HG03354 (cell line): ENCODE measurements around the gene P3H3.

Source experiments
- ATAC-seq: cut with Tn5 transposase; IDR thresholded peaks from one replicate; pipeline ENCODE4 v1.9.1; 2021; ENCODE audit warnings: mild to moderate bottlenecking; ENCODE audit not compliant: unreplicated experiment, poor library complexity, severe bottlenecking

Gene P3H3, protein sequence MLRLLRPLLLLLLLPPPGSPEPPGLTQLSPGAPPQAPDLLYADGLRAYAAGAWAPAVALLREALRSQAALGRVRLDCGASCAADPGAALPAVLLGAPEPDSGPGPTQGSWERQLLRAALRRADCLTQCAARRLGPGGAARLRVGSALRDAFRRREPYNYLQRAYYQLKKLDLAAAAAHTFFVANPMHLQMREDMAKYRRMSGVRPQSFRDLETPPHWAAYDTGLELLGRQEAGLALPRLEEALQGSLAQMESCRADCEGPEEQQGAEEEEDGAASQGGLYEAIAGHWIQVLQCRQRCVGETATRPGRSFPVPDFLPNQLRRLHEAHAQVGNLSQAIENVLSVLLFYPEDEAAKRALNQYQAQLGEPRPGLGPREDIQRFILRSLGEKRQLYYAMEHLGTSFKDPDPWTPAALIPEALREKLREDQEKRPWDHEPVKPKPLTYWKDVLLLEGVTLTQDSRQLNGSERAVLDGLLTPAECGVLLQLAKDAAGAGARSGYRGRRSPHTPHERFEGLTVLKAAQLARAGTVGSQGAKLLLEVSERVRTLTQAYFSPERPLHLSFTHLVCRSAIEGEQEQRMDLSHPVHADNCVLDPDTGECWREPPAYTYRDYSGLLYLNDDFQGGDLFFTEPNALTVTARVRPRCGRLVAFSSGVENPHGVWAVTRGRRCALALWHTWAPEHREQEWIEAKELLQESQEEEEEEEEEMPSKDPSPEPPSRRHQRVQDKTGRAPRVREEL

DNA sequence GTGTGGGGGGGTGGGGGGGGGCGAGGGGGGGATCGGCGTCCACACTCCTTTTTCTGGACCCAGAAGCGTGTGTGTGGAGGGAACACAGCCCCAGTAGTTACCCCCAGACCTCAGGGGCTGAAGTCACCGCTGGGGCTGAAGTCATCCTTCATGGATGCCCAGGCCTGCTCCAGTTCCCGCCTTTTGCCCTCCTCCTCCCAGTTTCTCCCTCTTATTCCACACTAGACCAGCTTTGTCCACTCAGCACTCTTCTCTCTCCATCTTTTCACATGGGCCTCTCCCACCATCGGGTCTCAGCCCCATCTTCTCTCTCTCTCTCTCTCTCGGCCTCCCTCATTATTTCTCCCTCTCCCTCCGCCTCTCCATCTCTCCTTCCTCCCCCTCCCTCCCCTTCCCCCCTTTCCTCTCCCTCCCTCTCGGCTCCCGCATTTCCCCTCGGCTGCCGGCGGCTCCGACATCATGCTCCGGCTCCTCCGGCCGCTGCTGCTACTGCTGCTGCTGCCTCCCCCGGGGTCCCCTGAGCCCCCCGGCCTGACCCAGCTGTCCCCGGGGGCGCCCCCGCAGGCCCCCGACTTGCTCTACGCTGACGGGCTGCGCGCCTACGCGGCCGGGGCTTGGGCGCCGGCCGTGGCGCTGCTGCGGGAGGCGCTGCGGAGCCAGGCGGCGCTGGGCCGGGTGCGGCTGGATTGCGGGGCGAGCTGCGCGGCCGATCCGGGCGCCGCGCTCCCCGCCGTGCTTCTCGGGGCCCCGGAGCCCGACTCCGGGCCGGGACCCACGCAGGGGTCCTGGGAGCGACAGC, at the start of gene P3H3:
P3H3 (plus strand) TSS at position 426 of the 799 bp plus-strand sequence; CDS start at position 460, 34 bp downstream.
- ATAC-seq, result no peak

DNA sequence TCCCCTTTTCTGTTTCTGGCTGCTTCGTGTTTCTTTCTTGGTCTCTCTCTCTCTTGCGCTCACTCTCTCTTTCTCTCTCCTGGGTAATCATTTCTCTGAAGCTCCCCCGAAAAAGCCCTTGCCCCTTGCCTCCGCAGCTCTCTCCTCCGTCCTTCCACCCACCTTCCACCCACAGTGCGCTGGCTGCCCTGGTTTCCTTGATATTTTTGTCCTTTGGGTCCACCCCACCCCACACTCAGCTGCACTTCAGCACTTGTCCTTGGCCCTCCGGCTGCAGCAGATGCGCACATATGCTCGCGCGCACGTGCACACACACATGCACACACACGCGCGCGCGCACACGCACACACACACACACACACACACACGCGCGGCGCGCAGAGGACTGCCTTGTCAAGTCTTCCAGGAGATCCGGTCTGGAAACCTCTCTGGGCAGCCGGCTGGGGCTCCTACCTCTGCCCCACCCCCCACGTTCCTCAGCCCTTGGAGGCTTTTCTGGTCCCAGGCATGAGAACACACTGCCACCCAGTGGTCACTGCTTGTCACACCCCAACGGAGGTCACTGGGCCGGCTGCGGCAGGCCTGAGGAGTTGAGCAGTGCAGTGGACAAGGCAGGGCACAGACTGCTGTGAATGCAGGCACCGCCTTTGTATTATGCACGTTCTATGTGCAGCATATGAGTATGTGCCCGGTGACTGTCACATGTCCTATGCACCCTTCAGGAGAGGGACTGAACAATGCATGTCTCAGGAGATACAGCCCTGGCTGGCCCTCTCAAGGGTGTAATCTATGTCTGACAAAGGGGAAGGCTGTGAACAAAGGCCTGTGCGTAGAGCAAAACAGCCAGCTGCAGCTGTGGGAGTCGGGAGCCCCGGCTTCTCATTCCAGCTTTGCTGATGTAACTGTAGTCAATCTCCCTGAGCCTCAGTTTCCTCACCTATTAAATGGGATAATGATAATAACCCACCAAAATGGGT, 49.3 kb upstream of the P3H3 start:
- ATAC-seq, result peak; percentile 84

DNA sequence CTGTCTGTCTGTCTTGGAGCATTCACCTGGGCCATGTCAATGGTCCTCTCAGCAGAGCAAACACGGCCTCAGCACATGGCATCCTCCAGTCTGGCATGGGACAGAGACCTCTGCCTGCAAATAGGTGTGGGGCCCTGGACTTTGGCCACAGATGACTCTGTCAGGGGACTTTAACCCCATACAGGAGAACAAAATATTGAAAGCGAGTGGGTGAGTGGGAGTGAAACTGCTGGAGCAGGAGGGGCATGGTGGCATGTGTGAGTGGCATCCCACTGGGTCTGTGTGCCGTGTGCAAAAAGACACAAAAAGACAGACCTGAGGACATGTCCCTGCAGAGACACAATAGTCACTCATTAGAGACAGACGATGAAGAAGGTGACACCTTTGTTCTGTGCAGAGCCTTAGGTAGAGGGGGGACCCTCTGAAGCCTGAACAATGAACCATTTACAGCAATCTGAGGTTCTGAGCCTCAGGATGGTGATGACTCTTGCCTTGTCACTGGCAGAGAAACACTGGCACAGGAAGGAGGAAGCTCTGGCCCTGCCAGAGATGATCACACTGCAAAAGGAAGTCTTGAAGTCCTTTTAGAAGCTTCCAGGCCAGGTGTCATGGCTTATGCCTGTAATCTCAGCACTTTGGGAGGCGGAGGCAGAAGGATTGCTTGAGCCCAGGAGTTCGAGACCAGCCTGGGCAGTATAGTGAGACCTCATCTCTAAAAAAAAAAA, 48.3 kb upstream of the P3H3 start:
- no peak for ATAC-seq

DNA sequence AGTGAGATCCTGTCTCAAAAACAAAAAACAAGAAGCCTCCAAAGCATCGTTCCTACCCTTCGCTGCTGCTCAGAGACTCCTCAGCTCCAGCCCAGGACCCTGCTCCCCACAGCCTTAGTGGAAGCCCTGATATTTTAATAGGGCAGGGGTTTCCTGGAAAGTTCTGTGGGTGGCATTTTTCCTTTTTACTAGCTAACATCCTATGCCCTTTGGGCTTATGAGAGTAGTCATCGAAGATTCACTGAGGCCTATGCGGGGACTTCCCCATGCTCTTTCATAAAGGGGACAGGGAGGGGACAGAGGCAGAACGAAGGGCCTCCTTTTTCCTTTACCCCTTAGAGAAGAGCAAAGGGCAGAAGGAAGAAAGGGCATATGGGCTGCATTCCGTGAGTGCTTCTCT, 47.6 kb upstream of the P3H3 start:
- no peak for ATAC-seq

DNA sequence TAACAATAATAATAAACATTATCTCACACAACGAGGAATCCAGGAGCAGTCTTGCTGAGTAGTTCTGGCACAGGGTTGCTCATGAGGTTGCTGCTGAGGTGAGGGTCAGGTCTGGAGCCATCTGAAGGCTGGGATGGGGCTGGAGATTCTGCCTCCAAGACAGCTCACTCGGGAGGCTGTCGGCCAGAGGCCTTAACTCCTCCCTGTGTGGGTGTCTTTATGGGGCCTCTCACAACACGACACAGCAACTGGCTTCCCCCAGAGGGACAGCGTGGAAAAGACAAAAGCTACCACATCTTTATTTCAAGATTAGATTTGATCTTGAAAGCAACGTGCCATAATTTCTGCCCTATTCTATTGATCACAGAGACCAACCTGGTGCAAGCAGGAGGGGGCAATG, 46.1 kb upstream of the P3H3 start:
- no peak for ATAC-seq

DNA sequence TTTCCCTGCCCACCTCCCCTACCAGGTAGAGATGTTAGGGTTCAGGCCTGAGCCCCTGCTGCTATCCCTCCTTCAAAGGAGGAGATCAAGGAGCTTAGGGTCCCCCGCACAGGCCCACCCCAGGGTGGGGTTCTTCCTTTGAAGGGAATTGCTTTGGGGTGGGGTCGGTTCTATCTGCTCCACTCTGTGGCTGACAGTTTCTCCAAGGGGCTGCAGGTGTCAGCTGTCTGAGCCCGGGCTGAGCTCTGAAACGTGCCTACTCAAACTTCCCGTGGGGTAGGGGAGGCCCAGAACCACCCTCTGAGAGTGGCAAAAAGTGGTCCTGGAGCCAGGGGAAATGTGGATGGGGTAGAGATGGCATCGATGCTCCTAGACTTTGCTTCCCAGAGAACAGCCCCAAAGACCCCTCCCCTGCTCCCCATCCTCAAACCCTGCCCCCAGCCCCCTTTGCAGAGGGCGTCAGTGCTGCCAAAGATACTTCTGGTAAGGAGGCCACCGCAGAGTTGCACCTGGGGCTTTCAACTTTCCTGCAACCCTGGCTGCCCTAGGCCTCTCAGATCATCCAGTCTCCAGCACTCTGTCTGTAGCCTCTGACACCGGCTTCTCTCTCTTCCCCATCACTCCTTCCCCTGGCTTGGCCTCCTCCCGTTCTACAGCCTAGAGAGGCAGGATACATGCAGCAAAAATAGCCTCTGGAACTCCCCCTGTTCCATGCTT, 45.2 kb upstream of the P3H3 start:
- ATAC-seq, result no peak

DNA sequence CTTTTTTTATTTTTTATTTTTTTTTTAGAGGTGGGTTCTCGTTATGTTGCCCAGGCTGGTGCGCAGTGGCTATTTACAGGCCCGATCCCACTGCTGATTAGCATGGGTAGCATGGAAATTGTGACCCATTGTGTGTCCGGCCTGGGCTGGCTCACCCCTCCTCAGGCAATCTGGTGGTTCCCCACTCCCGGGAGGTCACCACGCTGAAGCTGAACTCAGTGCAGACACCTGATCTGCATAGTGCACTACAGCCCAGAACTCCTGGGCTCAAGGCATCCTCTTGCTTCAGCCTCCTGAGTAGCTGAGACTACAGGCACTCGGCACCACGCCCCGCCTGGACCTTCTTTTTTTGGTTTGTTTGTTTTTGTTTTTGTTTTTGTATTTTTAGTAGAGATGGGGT, 44.4 kb upstream of the P3H3 start:
- no peak for ATAC-seq

DNA sequence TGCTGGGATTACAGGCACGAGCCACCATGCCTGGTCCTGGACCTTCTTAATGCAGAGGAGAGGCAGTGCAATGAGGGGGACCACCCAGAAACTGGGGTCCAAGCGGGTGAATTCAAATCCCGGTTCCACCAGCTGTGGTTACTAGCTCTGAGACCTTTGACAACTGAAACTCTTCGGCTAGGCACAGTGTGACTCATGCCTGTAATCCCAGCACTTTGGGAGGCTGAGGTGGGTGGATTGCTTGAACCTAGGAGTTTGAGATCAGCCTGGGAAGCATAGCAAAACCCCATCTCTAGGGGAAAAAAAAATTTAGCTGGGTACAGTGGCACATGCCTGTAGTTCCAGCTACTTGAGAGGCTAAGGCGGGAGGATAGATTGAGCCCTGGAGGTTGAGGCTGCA, 43.9 kb upstream of the P3H3 start:
- ATAC-seq, result no peak

DNA sequence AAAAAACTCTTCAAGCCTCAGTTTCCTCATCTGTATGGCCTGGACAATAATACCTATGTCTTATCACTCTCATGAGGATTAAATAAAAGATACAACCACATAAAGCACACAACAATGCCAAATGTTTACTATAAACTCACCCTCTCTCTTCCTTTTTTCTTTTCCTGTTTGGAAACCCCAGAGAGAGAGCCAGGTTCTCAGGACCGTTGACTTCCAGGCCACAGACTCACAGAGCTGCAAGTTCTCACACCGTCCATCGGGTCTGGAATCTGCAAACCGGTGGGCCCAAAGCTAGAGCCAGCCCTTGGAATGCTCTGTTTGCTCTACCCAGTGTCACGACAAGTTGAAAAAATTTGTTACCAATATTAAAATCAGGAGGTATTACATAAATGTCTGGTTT, 43.4 kb upstream of the P3H3 start:
- no peak for ATAC-seq

DNA sequence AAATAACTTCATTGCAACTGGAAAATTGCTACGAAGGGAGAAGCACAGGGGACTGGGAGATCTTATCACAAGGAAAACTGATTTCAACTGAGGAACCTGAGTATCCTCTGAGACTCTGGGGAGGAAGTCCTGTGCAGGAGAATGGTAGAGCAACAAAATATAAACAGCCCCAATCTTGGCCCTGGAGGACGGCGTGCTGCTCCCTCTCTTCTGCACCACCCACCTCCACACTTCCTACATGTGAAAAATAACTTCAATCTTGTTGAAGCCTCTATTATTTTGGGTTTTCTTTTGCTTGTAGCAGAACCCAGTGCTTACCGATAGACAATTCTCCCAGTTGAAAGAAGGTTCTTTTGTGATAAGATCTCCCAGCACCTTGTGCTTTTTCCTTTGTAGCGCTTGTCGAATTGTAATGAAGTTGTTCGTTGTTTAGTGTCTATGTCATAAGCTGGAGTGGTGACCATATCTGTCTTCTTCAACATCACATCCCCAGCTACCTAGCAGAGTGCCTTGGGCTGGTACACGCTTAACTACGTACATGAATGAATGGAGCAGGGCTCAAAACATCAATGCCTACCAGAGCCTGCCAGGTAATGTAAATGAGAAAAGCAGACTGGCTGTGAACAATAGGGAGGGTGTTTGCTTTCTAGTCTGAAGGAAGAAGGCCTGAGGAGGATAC, 41.7 kb upstream of the P3H3 start:
- no peak for ATAC-seq

DNA sequence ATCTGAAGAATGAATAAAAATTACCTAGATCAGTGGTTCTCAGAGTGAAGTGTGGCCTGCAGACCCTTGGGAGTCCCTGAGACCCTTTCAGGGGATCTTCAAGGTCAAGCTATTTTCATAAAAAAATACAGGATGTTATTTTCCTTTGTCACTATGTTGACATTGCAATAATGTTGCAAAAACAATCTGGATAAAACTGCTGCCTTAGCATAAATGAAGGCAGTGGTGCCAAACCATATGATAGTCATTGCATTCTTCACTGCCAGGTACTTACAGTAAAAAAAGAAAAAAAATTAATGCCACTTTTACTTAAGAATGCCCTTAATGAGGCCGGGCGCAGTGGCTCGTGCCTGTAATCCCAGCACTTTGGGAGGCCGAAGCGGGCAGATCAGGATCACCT, 40.9 kb upstream of the P3H3 start:
- no peak for ATAC-seq

DNA sequence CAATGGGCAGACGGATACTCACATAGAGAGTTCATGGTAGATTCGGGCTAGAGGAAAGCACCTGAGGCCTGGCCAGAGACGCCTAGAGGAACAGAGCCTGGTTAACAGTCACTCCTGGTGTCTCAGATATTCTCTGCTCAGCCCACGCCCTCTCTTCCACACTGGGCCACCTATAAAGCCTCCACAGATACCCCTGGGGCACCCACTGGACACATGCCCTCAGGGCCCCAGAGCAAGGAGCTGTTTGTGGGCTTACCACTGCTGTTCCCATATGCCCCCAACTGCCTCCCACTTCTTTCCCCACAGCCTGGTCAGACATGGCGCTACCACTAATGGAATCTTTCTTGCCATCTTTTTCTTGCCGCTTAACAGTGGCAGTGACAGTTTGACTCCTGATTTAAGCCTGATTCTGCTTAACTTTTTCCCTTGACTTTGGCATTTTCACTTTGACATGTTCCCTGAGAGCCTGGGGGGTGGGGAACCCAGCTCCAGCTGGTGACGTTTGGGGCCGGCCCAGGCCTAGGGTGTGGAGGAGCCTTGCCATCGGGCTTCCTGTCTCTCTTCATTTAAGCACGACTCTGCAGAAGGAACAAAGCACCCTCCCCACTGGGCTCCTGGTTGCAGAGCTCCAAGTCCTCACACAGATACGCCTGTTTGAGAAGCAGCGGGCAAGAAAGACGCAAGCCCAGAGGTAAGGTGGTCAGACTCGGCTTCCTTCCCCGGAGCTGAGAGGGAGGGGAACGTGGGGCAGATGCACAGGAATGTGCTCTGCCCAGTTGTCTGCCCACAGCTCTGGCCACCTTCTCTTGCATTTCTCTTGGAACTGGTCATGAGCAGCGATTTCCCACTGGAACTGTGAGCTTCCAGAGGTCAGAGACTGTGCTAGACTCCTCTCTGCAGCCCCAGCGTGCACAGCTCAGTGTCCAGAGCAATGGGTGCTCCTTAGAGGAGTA, 39.0 kb upstream of the P3H3 start, which contains the start of gene CD4:
CD4 (plus strand) TSS at position 557 of the 953 bp plus-strand sequence. CDS start 10,611 bp downstream, outside the sequence.
- ATAC-seq, result no peak

DNA sequence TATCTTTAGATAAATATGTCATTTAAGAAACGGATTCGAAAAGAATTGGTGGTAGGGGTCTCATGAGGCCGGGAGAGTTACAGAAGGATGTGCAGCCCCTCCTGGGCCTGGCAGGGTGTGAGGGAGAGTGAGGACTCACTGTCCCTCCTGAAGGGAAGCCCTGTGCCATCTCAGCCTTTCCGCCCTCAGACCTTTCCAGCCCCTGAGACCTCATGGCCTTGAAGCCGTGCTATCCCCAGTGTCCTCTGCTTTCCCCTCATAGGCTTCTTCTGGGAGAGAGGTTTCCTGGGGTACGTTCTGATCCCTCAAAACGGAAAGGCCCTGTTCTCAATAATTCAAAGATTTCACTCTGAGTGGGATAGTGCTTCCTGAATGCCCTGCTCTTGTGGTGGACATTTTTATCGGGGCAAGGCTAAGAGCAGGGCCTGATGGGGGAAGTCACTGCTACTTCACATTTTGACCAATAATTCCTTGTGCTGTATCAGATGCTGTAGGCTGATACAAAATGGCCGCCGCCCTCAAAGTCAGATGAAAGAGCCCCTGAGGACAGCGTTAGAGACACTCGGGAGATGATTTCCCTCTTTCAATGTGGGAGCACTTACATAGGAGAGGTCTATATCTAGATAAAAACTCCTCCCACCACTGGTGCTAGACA, 37.6 kb upstream of the P3H3 start:
- no peak for ATAC-seq

DNA sequence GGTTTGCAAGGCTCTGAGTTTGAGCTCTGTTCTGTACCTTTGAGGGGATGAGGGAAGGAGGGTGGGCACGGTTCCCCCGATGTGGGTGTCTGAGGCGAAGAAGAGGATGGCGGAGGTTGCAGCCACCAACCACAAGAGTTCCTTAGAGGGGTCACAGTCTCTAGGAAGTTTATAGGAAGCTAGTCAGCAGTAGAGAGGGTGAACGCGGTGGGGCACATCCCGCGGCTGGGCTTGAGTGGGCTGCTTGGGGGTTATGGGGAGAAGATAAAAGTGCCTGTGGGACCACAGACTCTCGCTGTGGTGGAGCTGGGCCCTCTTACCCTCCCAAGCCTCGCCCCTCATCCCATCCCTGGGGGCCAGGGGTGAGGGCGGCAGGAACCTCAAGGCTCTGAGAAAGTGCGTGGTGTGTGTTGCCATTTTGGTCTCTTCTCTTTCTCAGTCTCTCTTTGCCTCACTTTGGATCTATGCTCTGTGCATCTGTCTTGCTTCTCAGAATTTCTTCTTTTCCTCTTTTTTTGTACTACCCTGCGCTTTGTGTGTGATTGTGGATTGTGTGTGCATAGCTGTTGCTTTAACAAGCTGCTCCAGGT, 36.2 kb upstream of the P3H3 start:
- no peak for ATAC-seq

DNA sequence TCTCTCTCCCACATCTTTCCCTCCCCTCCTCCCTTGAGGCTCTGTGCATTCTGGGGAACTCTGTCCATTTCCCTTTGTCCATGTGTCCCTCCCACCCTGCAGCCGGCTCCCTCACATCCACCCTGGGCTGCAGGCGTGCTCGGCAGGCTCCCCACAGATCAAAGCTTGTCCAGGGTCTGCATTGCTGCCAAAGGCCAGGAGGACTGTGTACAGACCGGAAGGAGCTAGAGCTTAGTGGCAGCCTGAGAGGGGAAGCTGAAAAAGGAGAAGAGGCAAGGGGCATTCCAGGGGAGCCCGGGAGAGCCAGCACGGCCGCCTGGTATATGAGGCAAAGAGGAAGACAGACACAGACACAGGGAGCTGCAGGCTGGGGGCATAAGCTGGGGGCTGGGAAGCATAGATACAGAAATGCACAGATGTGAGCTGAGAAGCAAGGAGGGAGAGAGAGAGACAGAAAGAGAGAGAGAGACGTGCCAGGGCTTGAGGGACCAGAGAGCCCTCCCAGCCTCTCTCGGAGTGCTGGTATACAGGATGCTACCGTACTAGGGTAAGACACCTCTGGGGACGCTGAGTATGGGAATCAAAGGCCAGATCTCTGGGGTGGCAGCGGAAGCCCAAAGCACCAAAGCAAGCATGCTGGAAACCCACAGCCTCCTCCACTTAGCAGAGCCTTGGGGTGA, 35.5 kb upstream of the P3H3 start:
- ATAC-seq, result no peak
